H9 (cell line): Measurements from ENCODE around the gene USH2A. TPM values are rescaled to one million over a fixed set of nuclear protein-coding genes. Genes with fewer than 3 reads are reported as not detected.

ENCODE experiments used
- DNase-seq: peaks from one replicate; pipeline ENCODE4 v3.0.0-alpha.2; 2017
- H2AFZ ChIP-seq: one replicate; pipeline ENCODE4 v1.6.1; 2013; ENCODE audit warnings: mild to moderate bottlenecking, low read length, control low read depth, moderate library complexity
- H2AK5ac ChIP-seq: 2 replicates; pipeline ENCODE4 v1.6.1; 2013; ENCODE audit warnings: low read length, control low read depth, mixed read lengths; ENCODE audit not compliant: insufficient read length
- H2BK120ac ChIP-seq: one replicate; pipeline ENCODE4 v1.6.1; 2013; ENCODE audit warnings: low read depth, mild to moderate bottlenecking, low read length, control low read depth, inconsistent platforms; ENCODE audit not compliant: poor library complexity, severe bottlenecking
- H2BK12ac ChIP-seq: 2 replicates; pipeline ENCODE4 v1.6.1; 2013; ENCODE audit warnings: low read length, control low read depth, mixed read lengths, low read depth; ENCODE audit not compliant: insufficient read length
- H2BK15ac ChIP-seq: 2 replicates; pipeline ENCODE4 v1.6.1; 2013; ENCODE audit warnings: low read depth, low read length, control low read depth
- H2BK20ac ChIP-seq: one replicate; pipeline ENCODE4 v1.6.1; 2013; ENCODE audit warnings: low read depth, mild to moderate bottlenecking, low read length, control low read depth, inconsistent platforms; ENCODE audit not compliant: poor library complexity, severe bottlenecking
- H2BK5ac ChIP-seq: 2 replicates; pipeline ENCODE4 v1.6.1; 2013; ENCODE audit warnings: low read length, control low read depth, mixed read lengths; ENCODE audit not compliant: insufficient read length
- H3K14ac ChIP-seq: 2 replicates; pipeline ENCODE4 v1.6.1; 2013; ENCODE audit warnings: low read length, control low read depth; ENCODE audit not compliant: insufficient read depth
- H3K18ac ChIP-seq: 2 replicates; pipeline ENCODE4 v1.6.1; 2013; ENCODE audit warnings: low read depth, mild to moderate bottlenecking, mixed read lengths, low read length, control low read depth; ENCODE audit not compliant: insufficient read length
- H3K23ac ChIP-seq: 2 replicates; pipeline ENCODE4 v1.6.1; 2013; ENCODE audit warnings: low read length, control low read depth, mixed read lengths, low read depth; ENCODE audit not compliant: insufficient read length
- H3K23me2 ChIP-seq: 2 replicates; pipeline ENCODE4 v1.6.1; 2013; ENCODE audit warnings: low read depth, mild to moderate bottlenecking, mixed read lengths, low read length, control low read depth; ENCODE audit not compliant: insufficient read length, poor library complexity, severe bottlenecking
- H3K27ac ChIP-seq: 2 replicates; pipeline ENCODE4 v1.5.1; 2013; ENCODE audit warnings: low read length, control low read depth, mixed read lengths, low read depth; ENCODE audit not compliant: insufficient read length
- H3K27me3 ChIP-seq: 2 replicates; pipeline ENCODE4 v1.6.1; 2013; ENCODE audit warnings: low read length, control low read depth, inconsistent platforms; ENCODE audit not compliant: insufficient read depth
- H3K4ac ChIP-seq: 2 replicates; pipeline ENCODE4 v1.6.1; 2013; ENCODE audit warnings: low read depth, mild to moderate bottlenecking, control low read depth, inconsistent platforms, low read length, moderate library complexity
- H3K4me1 ChIP-seq: 2 replicates; pipeline ENCODE4 v1.6.1; 2013; ENCODE audit warnings: low read length, control low read depth, inconsistent platforms; ENCODE audit not compliant: insufficient read depth
- H3K4me2 ChIP-seq: 2 replicates; pipeline ENCODE4 v1.6.1; 2013; ENCODE audit warnings: low read length, control low read depth, mixed read lengths; ENCODE audit not compliant: insufficient read length, insufficient read depth
- H3K56ac ChIP-seq: 2 replicates; pipeline ENCODE4 v1.6.1; 2013; ENCODE audit warnings: low read depth, mild to moderate bottlenecking, mixed read lengths, low read length, control low read depth; ENCODE audit not compliant: insufficient read length
- H3K79me1 ChIP-seq: 2 replicates; pipeline ENCODE4 v1.6.1; 2013; ENCODE audit warnings: low read depth, mild to moderate bottlenecking, moderate library complexity, low read length, control low read depth, inconsistent platforms; ENCODE audit not compliant: insufficient read depth, poor library complexity, severe bottlenecking
- H3K79me2 ChIP-seq: 2 replicates; pipeline ENCODE4 v1.6.1; 2013; ENCODE audit warnings: low read length, control low read depth, inconsistent platforms; ENCODE audit not compliant: insufficient read depth
- H3K9ac ChIP-seq: 2 replicates; pipeline ENCODE4 v1.6.1; 2013; ENCODE audit warnings: low read length, control low read depth, mixed read lengths; ENCODE audit not compliant: insufficient read length; ENCODE audit errors: extremely low read depth
- H3K9me3 ChIP-seq: one replicate; pipeline ENCODE4 v1.6.1; 2013; ENCODE audit warnings: low read depth, low read length, inconsistent platforms; ENCODE audit not compliant: control insufficient read depth
- H3T11ph ChIP-seq: one replicate; pipeline ENCODE4 v1.6.1; 2013; ENCODE audit warnings: mild to moderate bottlenecking, low read length, control low read depth, inconsistent platforms
- H4K20me1 ChIP-seq: one replicate; pipeline ENCODE4 v1.6.1; 2013; ENCODE audit not compliant: control insufficient read depth, insufficient read length, insufficient read depth
- H4K5ac ChIP-seq: 2 replicates; pipeline ENCODE4 v1.6.1; 2013; ENCODE audit warnings: low read depth, mild to moderate bottlenecking, mixed read lengths, low read length, control low read depth; ENCODE audit not compliant: insufficient read length
- H4K8ac ChIP-seq: replicated peaks from 2 replicates; pipeline ENCODE4 v1.6.1; 2013; ENCODE audit warnings: low read length, control low read depth, mixed read lengths, low read depth; ENCODE audit not compliant: insufficient read length
- H4K91ac ChIP-seq: 2 replicates; pipeline ENCODE4 v1.6.1; 2013; ENCODE audit warnings: low read depth, mild to moderate bottlenecking, moderate library complexity, mixed read lengths, low read length, control low read depth; ENCODE audit not compliant: insufficient read length
- H3K27ac Mint-ChIP-seq, 3 experiments: 2 replicates in 2 of 3; 3 replicates in 1 of 3; pipeline ENCODE4 v1.8.0; 2020 to 2021; ENCODE audit warnings: mixed read lengths in 3 of 3, mild to moderate bottlenecking in 1 of 3, moderate library complexity in 1 of 3
- H3K27me3 Mint-ChIP-seq: 2 replicates; pipeline ENCODE4 v1.8.0; 2021; ENCODE audit warnings: low read depth, mild to moderate bottlenecking, moderate library complexity, mixed read lengths
- H3K36me3 Mint-ChIP-seq, 3 experiments: 2 replicates in 2 of 3; 3 replicates in 1 of 3; pipeline ENCODE4 v1.8.0; 2020 to 2021; ENCODE audit warnings: low read depth in 3 of 3, mixed read lengths in 3 of 3; ENCODE audit not compliant: insufficient read depth in 1 of 3
- H3K4me1 Mint-ChIP-seq, 2 experiments: 2 replicates each; pipeline ENCODE4 v1.8.0; 2020; ENCODE audit warnings: mixed read lengths in 2 of 2
- H3K4me3 Mint-ChIP-seq, 2 experiments: 2 replicates in 1 of 2; 3 replicates in 1 of 2; pipeline ENCODE4 v1.8.0; 2020 to 2021; ENCODE audit warnings: mild to moderate bottlenecking in 2 of 2, mixed read lengths in 2 of 2, moderate library complexity in 1 of 2
- H3K9me3 Mint-ChIP-seq, 2 experiments: 2 replicates in 1 of 2; 3 replicates in 1 of 2; pipeline ENCODE4 v1.8.0; 2020; ENCODE audit warnings: mild to moderate bottlenecking in 2 of 2, mixed read lengths in 2 of 2, moderate library complexity in 1 of 2
- WGBS: extraction: QIAGEN DNeasy Blood & Tissue Kit; methylation state at CpG from one replicate; pipeline ENCODE4 v1.1.7; 2013; ENCODE audit warnings: missing lambda C conversion rate, low lambda C conversion rate, mixed read lengths; ENCODE audit not compliant: insufficient read length; ENCODE audit errors: extremely low coverage; 5-methylcytosine and 5-hydroxymethylcytosine counted together
- total RNA-seq: library from RNA; stranded (reverse); gene quantifications from 2 replicates; pipeline ENCODE4 v1.2.1, GENCODE V29; 2021
- TF ChIP-seq, protein P1 (sequence below): fragments of 200-600 bp; sonication (generic); conservative IDR thresholded peaks from 3 replicates; pipeline ENCODE4 v1.8.0; 2021; ENCODE audit warnings: antibody characterized with exemption, mild to moderate bottlenecking

The USH2A gene
- total RNA-seq, 1 experiment from 2014 or later: 0.11 TPM

DNA sequence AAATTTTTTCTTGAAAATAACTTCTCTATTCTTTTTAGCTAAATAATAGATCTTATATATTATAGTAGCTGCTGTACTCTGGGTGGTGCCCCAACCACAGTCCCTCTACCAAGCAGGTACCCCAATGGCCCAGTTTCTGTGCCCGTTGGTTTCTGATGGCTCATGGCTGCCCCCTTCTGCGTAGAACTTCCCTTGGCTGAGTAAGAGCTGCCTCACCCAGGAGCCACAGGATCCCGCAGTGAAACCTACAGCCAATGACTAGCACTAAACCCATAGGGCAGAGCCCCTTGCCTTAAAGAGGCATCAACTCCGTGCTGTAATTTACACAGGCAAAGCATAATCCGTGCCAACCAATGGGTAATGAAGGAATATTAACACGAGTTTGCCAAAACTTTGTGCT lies 247.5 kb downstream of the USH2A start:
- no peaks in the 10 kb centered on the region for H3K27me3 Mint-ChIP-seq
- H3K23me2 ChIP-seq: no peaks in the 10 kb centered on the region
- H3T11ph ChIP-seq: no peak overlapping the region
- no peak overlapping the region for H3K56ac ChIP-seq
- no peak overlapping the region for H2BK20ac ChIP-seq
- no peak overlapping the region for H2BK12ac ChIP-seq
- no peak overlapping the region for H2AFZ ChIP-seq
- H3K27ac Mint-ChIP-seq: no peak overlapping the region
- H3K9ac ChIP-seq: no peak overlapping the region
- H4K91ac ChIP-seq: no peak overlapping the region
- TF ChIP-seq, protein P1, sequence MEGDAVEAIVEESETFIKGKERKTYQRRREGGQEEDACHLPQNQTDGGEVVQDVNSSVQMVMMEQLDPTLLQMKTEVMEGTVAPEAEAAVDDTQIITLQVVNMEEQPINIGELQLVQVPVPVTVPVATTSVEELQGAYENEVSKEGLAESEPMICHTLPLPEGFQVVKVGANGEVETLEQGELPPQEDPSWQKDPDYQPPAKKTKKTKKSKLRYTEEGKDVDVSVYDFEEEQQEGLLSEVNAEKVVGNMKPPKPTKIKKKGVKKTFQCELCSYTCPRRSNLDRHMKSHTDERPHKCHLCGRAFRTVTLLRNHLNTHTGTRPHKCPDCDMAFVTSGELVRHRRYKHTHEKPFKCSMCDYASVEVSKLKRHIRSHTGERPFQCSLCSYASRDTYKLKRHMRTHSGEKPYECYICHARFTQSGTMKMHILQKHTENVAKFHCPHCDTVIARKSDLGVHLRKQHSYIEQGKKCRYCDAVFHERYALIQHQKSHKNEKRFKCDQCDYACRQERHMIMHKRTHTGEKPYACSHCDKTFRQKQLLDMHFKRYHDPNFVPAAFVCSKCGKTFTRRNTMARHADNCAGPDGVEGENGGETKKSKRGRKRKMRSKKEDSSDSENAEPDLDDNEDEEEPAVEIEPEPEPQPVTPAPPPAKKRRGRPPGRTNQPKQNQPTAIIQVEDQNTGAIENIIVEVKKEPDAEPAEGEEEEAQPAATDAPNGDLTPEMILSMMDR: peak; percentile 64
- no peaks in the 10 kb centered on the region for H3K27me3 ChIP-seq
- H2BK15ac ChIP-seq: no peak overlapping the region
- no peak overlapping the region for H2BK120ac ChIP-seq
- no peak overlapping the region for H4K8ac ChIP-seq
- H4K5ac ChIP-seq: no peak overlapping the region
- no peaks in the 10 kb centered on the region for H3K79me1 ChIP-seq
- H4K20me1 ChIP-seq: no peaks in the 10 kb centered on the region
- no peaks in the 10 kb centered on the region for H3K79me2 ChIP-seq
- H2AK5ac ChIP-seq: no peak overlapping the region
- no peak overlapping the region for H3K4me3 Mint-ChIP-seq
- H3K9me3 Mint-ChIP-seq: no peaks in the 10 kb centered on the region
- no peak overlapping the region for H3K23ac ChIP-seq
- no peaks in the 10 kb centered on the region for H3K9me3 ChIP-seq
- no peaks in the 10 kb centered on the region for H3K36me3 Mint-ChIP-seq
- no peak overlapping the region for H3K27ac ChIP-seq
- H3K4ac ChIP-seq: no peak overlapping the region
- no peak overlapping the region for H3K4me2 ChIP-seq
- H3K14ac ChIP-seq: no peak overlapping the region
- no CpG with 5 or more reads among the region's 6 CpGs for WGBS
- peaks cover 6 to 7% of the 10 kb centered on the region in 2 experiments; a peak in 3 of 4 replicates for H3K4me1 Mint-ChIP-seq
- no peaks in the 10 kb centered on the region for H3K4me1 ChIP-seq
- peak; percentile 79 for DNase-seq
- no peak overlapping the region for H2BK5ac ChIP-seq
- H3K18ac ChIP-seq: no peak overlapping the region
